PC-3 (cell line): ENCODE measurements around the gene SKIC2. TPM values are rescaled to one million over a fixed set of nuclear protein-coding genes. Genes with fewer than 3 reads are reported as not detected.

Experiments used
- ATAC-seq: fragments of 200-7000 bp; cut with Tn5 transposase; 2 replicates; pipeline ENCODE4 v1.9.1; 2020; ENCODE audit warnings: mild to moderate bottlenecking, moderate library complexity
- BruUV-seq: library from RNA; stranded (reverse); fragments of 400-500 nt; replicated peaks from 2 replicates; lab custom pipeline; 2021; lab: Mats Ljungman, UMichigan
- CTCF ChIA-PET: fragments of 300-600 bp; sonication (Branson Sonifier 250); formaldehyde crosslinking; loops from one replicate; lab custom pipeline; 2022; ENCODE audit warnings: antibody characterized with exemption; lab: Charles Lee
- POLR2A ChIA-PET: fragments of 300-600 bp; sonication (Branson Sonifier 250); formaldehyde crosslinking; loops from one replicate; lab custom pipeline; 2022; ENCODE audit warnings: antibody characterized with exemption; ENCODE audit not compliant: unreplicated experiment; lab: Charles Lee
- DNase-seq: peaks from one replicate; pipeline ENCODE4 v3.0.0-alpha.2; 2015
- H2AFZ ChIP-seq: fragments of 300-600 bp; sonication (generic); 2 replicates; pipeline ENCODE4 v1.6.0; 2016; ENCODE audit warnings: antibody characterized with exemption, low read length
- H3F3A ChIP-seq: fragments of 300-600 bp; sonication (generic); one replicate; pipeline ENCODE4 v1.6.0; 2017; ENCODE audit warnings: antibody characterized with exemption, low read length, control low read depth, mild to moderate bottlenecking; ENCODE audit not compliant: unreplicated experiment
- H3K27ac ChIP-seq: fragments of 300-600 bp; sonication (generic); 2 replicates; pipeline ENCODE4 v1.5.1; 2016; ENCODE audit warnings: mild to moderate bottlenecking, low read length
- H3K27me3 ChIP-seq: fragments of 300-600 bp; sonication (generic); 2 replicates; pipeline ENCODE4 v1.6.1; 2016; ENCODE audit warnings: low read length, mixed read lengths
- H3K36me3 ChIP-seq: fragments of 300-600 bp; sonication (generic); 2 replicates; pipeline ENCODE4 v1.6.1; 2016; ENCODE audit warnings: low read depth, mixed run types, low read length, mixed read lengths
- H3K4me1 ChIP-seq: fragments of 300-600 bp; sonication (generic); 2 replicates; pipeline ENCODE4 v1.5.1; 2016; ENCODE audit warnings: low read length; ENCODE audit not compliant: insufficient read depth
- H3K4me2 ChIP-seq: fragments of 300-600 bp; sonication (generic); 2 replicates; pipeline ENCODE4 v1.6.0; 2016; ENCODE audit warnings: low read length
- H3K4me3 ChIP-seq: fragments of 300-600 bp; sonication (generic); 2 replicates; pipeline ENCODE4 v1.5.1; 2016; ENCODE audit warnings: mild to moderate bottlenecking, low read length, mixed read lengths
- H3K79me2 ChIP-seq: fragments of 300-600 bp; sonication (generic); 2 replicates; pipeline ENCODE4 v1.6.1; 2017; ENCODE audit warnings: low read length, mixed read lengths
- H3K9ac ChIP-seq: fragments of 300-600 bp; sonication (generic); 2 replicates; pipeline ENCODE4 v1.6.0; 2016; ENCODE audit warnings: mild to moderate bottlenecking, low read length
- H3K9me2 ChIP-seq: fragments of 300-600 bp; sonication (generic); replicated peaks from 2 replicates; pipeline ENCODE4 v1.6.1; 2016; ENCODE audit warnings: mixed run types, low read length, mixed read lengths
- H3K9me3 ChIP-seq: fragments of 300-600 bp; sonication (generic); 2 replicates; pipeline ENCODE4 v1.6.1; 2016; ENCODE audit warnings: low read length, mixed read lengths
- H4K20me1 ChIP-seq: fragments of 300-600 bp; sonication (generic); 2 replicates; pipeline ENCODE4 v1.6.1; 2016; ENCODE audit warnings: low read length, mixed read lengths
- EZH2 ChIP-seq: fragments of 300-600 bp; sonication (generic); IDR thresholded peaks from one replicate; pipeline ENCODE4 v1.6.1; 2017; ENCODE audit warnings: antibody characterized with exemption, mild to moderate bottlenecking, low read length; ENCODE audit not compliant: unreplicated experiment
- EZH2phosphoT487 ChIP-seq: fragments of 300-600 bp; sonication (generic); IDR thresholded peaks from 2 replicates; pipeline ENCODE4 v1.6.1; 2018; ENCODE audit warnings: mild to moderate bottlenecking, antibody characterized with exemption, low read length, borderline replicate concordance
- intact Hi-C: fragments of 100-400 bp; cut with micrococcal nuclease; formaldehyde crosslinking; loops from 2 replicates; pipeline ENCODE4 v1.9.0; 2023
- total RNA-seq: library from RNA; depleted of rRNA; stranded (reverse); fragments of >200 nt; gene quantifications from 2 replicates; pipeline ENCODE4 v1.2.3, GENCODE V29; 2014
- TF ChIP-seq, protein P1 (sequence below): fragments of 300-600 bp; sonication (generic); conservative IDR thresholded peaks from 2 replicates; pipeline ENCODE4 v1.5.1; 2017; ENCODE audit warnings: antibody characterized with exemption, low read depth, mild to moderate bottlenecking, low read length

The SKIC2 gene
- total RNA-seq, 1 experiment from 2014 or later: 81.9 TPM

DNA sequence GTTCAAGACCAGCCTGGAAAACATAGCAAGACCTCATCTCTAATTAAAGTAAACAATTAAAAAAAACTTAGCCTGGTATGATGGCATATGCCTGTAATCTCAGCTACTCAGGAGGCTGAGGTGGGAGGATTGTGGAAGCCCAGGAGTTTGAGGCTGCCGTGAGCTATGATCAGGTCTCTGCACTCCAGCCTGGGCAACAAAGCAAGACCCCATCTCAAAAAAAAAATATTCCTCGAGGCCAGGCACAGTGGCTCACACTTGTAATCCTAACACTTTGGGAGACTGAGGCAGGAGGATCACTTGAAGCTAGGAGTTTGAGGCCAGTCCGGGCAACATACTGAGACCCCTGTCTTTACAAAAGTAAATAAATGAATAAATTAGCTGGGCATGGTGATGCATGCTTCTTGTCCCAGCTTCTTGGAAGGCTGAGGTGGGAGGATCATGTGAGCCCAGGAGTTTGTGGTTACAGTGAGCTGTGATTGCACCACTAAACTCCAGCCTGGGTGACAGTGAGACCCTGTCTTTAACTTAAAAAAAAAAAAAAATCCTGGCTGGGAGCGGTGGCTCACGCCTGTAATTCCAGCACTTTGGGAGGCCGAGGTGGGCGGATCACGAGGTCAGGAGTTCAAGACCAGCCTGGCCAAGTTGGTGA, 40.8 kb upstream of the SKIC2 start:
- no peak overlapping the region for H3K9ac ChIP-seq
- intact Hi-C loops: no loop called here
- no peaks in the 10 kb centered on the region for H3K79me2 ChIP-seq
- BruUV-seq: no TSS peak
- H3F3A ChIP-seq: no peaks in the 10 kb centered on the region
- CTCF ChIA-PET: no interaction called here
- no peaks in the 10 kb centered on the region for H3K36me3 ChIP-seq
- no peak for DNase-seq
- no peaks in the 10 kb centered on the region for H3K27me3 ChIP-seq
- H3K27ac ChIP-seq: no peak overlapping the region
- TF ChIP-seq EZH2phosphoT487 (no peak), EZH2 (no peak)
- TF ChIP-seq, protein P1, sequence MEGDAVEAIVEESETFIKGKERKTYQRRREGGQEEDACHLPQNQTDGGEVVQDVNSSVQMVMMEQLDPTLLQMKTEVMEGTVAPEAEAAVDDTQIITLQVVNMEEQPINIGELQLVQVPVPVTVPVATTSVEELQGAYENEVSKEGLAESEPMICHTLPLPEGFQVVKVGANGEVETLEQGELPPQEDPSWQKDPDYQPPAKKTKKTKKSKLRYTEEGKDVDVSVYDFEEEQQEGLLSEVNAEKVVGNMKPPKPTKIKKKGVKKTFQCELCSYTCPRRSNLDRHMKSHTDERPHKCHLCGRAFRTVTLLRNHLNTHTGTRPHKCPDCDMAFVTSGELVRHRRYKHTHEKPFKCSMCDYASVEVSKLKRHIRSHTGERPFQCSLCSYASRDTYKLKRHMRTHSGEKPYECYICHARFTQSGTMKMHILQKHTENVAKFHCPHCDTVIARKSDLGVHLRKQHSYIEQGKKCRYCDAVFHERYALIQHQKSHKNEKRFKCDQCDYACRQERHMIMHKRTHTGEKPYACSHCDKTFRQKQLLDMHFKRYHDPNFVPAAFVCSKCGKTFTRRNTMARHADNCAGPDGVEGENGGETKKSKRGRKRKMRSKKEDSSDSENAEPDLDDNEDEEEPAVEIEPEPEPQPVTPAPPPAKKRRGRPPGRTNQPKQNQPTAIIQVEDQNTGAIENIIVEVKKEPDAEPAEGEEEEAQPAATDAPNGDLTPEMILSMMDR: no peak
- H3K9me2 ChIP-seq: no peaks in the 10 kb centered on the region
- H2AFZ ChIP-seq: no peak overlapping the region
- H3K9me3 ChIP-seq: no peaks in the 10 kb centered on the region
- H3K4me2 ChIP-seq: no peak overlapping the region
- no peaks in the 10 kb centered on the region for H4K20me1 ChIP-seq
- ATAC-seq: no peak
- POLR2A ChIA-PET: no interaction called here
- no peak overlapping the region for H3K4me3 ChIP-seq
- no peaks in the 10 kb centered on the region for H3K4me1 ChIP-seq

DNA sequence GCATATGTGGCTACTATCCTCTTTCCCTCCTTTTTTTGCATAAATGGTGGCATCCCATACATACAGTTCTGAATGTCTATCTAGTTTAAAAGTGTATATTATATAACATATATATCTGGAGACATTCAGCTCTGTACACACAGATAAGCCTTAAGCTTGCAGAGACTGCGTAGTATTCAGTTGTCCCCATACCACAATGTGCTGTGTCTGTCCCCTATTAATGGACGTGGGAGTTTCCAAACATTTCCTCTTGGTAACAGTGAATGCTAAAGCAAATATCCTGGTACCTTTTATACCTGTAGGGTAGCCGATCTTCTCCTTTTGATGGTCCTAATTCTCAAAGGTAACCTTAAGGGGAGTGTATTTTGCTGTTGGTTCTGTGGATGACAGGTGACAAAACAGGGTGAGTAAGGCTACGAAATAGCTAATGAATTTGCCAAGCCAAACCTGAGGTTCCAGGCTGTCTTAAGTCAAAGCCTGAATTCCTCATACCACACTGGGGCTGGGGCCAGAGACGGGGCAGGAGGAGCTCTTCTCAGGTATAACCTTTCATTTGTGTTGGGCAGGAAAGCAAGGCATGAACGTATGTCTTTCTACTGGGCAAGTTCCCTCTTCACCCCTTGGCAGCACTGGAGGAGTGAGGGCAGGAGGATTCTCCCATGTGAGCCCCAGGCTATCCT, 39.2 kb upstream of the SKIC2 start:
- TF ChIP-seq EZH2: no peak
- TF ChIP-seq, protein P1: no peak
- TF ChIP-seq EZH2phosphoT487: no peak
- no peak overlapping the region for H3K27ac ChIP-seq
- no peak overlapping the region for H3K4me2 ChIP-seq
- H3K27me3 ChIP-seq: no peaks in the 10 kb centered on the region
- no peak overlapping the region for H3K4me3 ChIP-seq
- no peak overlapping the region for H2AFZ ChIP-seq
- no TSS peak for BruUV-seq
- no peaks in the 10 kb centered on the region for H4K20me1 ChIP-seq
- ChIA-PET CTCF (no interaction called here), POLR2A (no interaction called here)
- no peaks in the 10 kb centered on the region for H3K4me1 ChIP-seq
- no peak overlapping the region for H3K9ac ChIP-seq
- no peaks in the 10 kb centered on the region for H3K9me2 ChIP-seq
- H3K79me2 ChIP-seq: no peaks in the 10 kb centered on the region
- H3K9me3 ChIP-seq: no peaks in the 10 kb centered on the region
- DNase-seq (no peak), ATAC-seq (no peak)
- no peaks in the 10 kb centered on the region for H3F3A ChIP-seq
- H3K36me3 ChIP-seq: no peaks in the 10 kb centered on the region
- intact Hi-C loops: no loop called here

DNA sequence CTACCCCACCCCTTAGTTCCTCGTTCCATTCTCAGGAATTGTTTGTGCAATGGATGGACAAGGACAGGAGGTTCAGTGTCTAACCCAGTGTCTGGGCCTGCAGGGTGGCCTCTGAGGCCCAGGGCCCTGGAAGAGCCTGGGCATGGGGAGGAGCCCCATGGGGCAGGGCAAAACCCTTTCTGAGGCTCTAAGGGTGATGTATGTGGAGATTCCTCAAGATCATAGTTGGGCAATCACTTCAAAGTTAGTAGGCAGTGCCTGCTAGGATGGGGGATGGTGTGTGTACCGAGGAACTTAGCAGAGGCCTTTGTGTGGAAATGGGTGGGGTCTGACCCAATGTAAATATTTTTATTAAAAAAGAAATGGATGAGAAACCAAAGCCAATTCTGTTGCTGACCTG, 38.2 kb upstream of the SKIC2 start:
- DNase-seq (no peak), ATAC-seq (no peak; the same call in none of the 2 replicates)
- no peaks in the 10 kb centered on the region for H3F3A ChIP-seq
- H3K4me3 ChIP-seq: no peak overlapping the region
- H3K4me2 ChIP-seq: no peak overlapping the region
- no peak overlapping the region for H2AFZ ChIP-seq
- H3K79me2 ChIP-seq: no peaks in the 10 kb centered on the region
- ChIA-PET CTCF (interaction anchor here (0.7 kb wide), 1 partner anchor 194 kb away, joined by 3 read pairs; no protein-coding TSS in a partner anchor), POLR2A (no interaction called here)
- no peaks in the 10 kb centered on the region for H3K36me3 ChIP-seq
- H3K9me2 ChIP-seq: no peaks in the 10 kb centered on the region
- H3K27me3 ChIP-seq: no peaks in the 10 kb centered on the region
- H3K9me3 ChIP-seq: no peaks in the 10 kb centered on the region
- no peak overlapping the region for H3K27ac ChIP-seq
- BruUV-seq: no TSS peak
- TF ChIP-seq EZH2: no peak
- no peak for TF ChIP-seq EZH2phosphoT487
- TF ChIP-seq, protein P1: no peak
- H4K20me1 ChIP-seq: no peaks in the 10 kb centered on the region
- intact Hi-C loops: no loop called here
- H3K9ac ChIP-seq: no peak overlapping the region
- H3K4me1 ChIP-seq: no peaks in the 10 kb centered on the region
